Right lobe of liver (tissue), 4 donors: ENCODE results near the gene IP6K3.

ENCODE experiments used
- POLR2A ChIP-seq: fragments of 450-650 bp; IDR thresholded peaks from one replicate; pipeline ENCODE4 v1.6.1; 2017; ENCODE audit warnings: antibody characterized with exemption, mild to moderate bottlenecking
- TF ChIP-seq, protein P1 (sequence below), 4 donors: fragments of 200-600 bp in 3 of 4; fragments of 450-650 bp in 1 of 4; IDR thresholded peaks; one replicate each; pipeline versions ENCODE4 v1.5.1 to v1.8.0; 2016 to 2022; ENCODE audit warnings: antibody characterized with exemption in 4 of 4, mild to moderate bottlenecking in 2 of 4
- donor health status: DM: no; HTN: no; CAD: no.
- donor health status: DM: no; HTN: no; CAD: no.
- donor health status: DM: no; HTN: yes; CAD: no.

DNA sequence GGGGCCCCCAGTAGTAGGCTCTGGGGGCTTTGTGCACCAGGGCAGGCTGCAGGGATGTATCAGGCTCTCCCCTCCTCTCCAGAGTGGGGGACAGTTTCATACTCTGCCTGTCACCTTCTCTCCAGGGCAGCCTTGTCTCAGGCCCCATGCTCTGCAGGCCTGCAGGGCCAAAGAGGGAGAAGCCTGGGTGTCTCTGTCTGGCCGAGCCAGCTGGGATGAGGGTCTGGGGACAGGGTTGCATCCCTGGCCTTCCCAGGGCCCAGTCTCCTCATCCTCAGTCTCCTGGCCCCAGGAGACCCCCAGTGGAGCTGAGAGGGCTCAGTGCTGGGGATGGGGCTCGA lies 14.8 kb upstream of the IP6K3 start:
- TF ChIP-seq, protein P1, sequence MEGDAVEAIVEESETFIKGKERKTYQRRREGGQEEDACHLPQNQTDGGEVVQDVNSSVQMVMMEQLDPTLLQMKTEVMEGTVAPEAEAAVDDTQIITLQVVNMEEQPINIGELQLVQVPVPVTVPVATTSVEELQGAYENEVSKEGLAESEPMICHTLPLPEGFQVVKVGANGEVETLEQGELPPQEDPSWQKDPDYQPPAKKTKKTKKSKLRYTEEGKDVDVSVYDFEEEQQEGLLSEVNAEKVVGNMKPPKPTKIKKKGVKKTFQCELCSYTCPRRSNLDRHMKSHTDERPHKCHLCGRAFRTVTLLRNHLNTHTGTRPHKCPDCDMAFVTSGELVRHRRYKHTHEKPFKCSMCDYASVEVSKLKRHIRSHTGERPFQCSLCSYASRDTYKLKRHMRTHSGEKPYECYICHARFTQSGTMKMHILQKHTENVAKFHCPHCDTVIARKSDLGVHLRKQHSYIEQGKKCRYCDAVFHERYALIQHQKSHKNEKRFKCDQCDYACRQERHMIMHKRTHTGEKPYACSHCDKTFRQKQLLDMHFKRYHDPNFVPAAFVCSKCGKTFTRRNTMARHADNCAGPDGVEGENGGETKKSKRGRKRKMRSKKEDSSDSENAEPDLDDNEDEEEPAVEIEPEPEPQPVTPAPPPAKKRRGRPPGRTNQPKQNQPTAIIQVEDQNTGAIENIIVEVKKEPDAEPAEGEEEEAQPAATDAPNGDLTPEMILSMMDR (IDR thresholded peaks at IDR 0.05): no peak
- TF ChIP-seq POLR2A: no peak
